Lung (tissue), 12 donors: ENCODE results near the gene OLIG2. TPM values are rescaled to one million over a fixed set of nuclear protein-coding genes. Genes with fewer than 3 reads are reported as not detected.

Experiments
- ATAC-seq: fragments of 200-7000 bp; cut with Tn5 transposase; one replicate; pipeline ENCODE4 v1.9.1; 2020; ENCODE audit warnings: moderate number of reproducible peaks; ENCODE audit not compliant: insufficient read depth, low FRiP score
- DNase-seq, 3 donors: peaks; one replicate each; pipeline ENCODE4 v3.0.0-alpha.2; 2013 to 2017
- H3K27ac ChIP-seq, 2 donors: one replicate each; pipeline ENCODE4 v1.5.1; 2013; ENCODE audit warnings: mild to moderate bottlenecking in 2 of 2, moderate library complexity in 2 of 2, control low read depth in 1 of 2, inconsistent platforms in 1 of 2, low read depth in 1 of 2, low read length in 1 of 2
- H3K27me3 ChIP-seq, 3 donors: one replicate each; pipeline ENCODE4 v1.5.1; 2013; ENCODE audit warnings: low read length in 2 of 3; ENCODE audit not compliant: control insufficient read depth in 3 of 3, insufficient read depth in 3 of 3
- H3K36me3 ChIP-seq, 4 donors: one replicate each; pipeline ENCODE4 v1.5.1; 2013; ENCODE audit warnings: low read length in 4 of 4, mild to moderate bottlenecking in 1 of 4, moderate library complexity in 1 of 4; ENCODE audit not compliant: control insufficient read depth in 4 of 4, insufficient read depth in 4 of 4
- H3K4me1 ChIP-seq, 5 donors: one replicate each; pipeline ENCODE4 v1.5.1; 2013; ENCODE audit warnings: low read length in 5 of 5, mild to moderate bottlenecking in 2 of 5, moderate library complexity in 1 of 5; ENCODE audit not compliant: control insufficient read depth in 5 of 5, insufficient read depth in 5 of 5
- H3K4me3 ChIP-seq: one replicate; pipeline ENCODE4 v1.5.1; 2013; ENCODE audit warnings: mild to moderate bottlenecking, control low read depth, moderate library complexity
- H3K9ac ChIP-seq, 2 donors: one replicate each; pipeline ENCODE4 v1.5.1; 2013; ENCODE audit warnings: low read length in 2 of 2, control low read depth in 1 of 2; ENCODE audit not compliant: insufficient read depth in 1 of 2
- H3K9me3 ChIP-seq, 4 donors: one replicate each; pipeline ENCODE4 v1.5.1; 2013; ENCODE audit warnings: low read length in 3 of 4, mild to moderate bottlenecking in 1 of 4, moderate library complexity in 1 of 4; ENCODE audit not compliant: control insufficient read depth in 4 of 4, insufficient read depth in 3 of 4
- CTCF ChIP-seq: IDR thresholded peaks from 2 replicates; pipeline ENCODE4 v1.5.1; 2012; ENCODE audit warnings: mild to moderate bottlenecking; ENCODE audit errors: control extremely low read depth, extremely low read depth
- WGBS, 2 donors: extraction: QIAGEN DNeasy Blood & Tissue Kit; methylation state at CpG; one replicate each; pipeline ENCODE4 v1.1.7; 2013; 5-methylcytosine and 5-hydroxymethylcytosine counted together
- polyA plus RNA-seq, 2 donors: library from polyadenylated mRNA; stranded (reverse); fragments of 200-250 nt; gene quantifications; one replicate each; pipeline ENCODE4 v1.2.1, GENCODE V29; 2013
- total RNA-seq, 2 donors: library from RNA; depleted of rRNA in 1 of 2; stranded (reverse); fragments of >200 nt in 1 of 2; gene quantifications; one replicate each; pipeline ENCODE4 v1.2.1, GENCODE V29; 2014 to 2021
- donor health status: control.
- donor health status: control.
- donor health status: Bipolar disorder and iron deficiency.
- donor health status: healthy.
- donor health status: DM: yes; HTN: yes; CAD: no.

The OLIG2 gene
- total and polyA plus RNA-seq, 4 donors = 0.04 to 1.3 (median 0.63) TPM

- no peaks in the 10 kb centered on the region for H3K9me3 ChIP-seq
- H3K27ac ChIP-seq = no peak overlapping the region
- no peak overlapping the region for H3K4me3 ChIP-seq
- no peaks in the 10 kb centered on the region for H3K36me3 ChIP-seq
- H3K4me1 ChIP-seq = peaks cover 0 to 5% (median 2%) of the 10 kb centered on the region in 5 donors
- H3K27me3 ChIP-seq = peaks cover 0 to 61% (median 54%) of the 10 kb centered on the region in 3 donors
- no peak overlapping the region for H3K9ac ChIP-seq
- ATAC-seq = no peak
- no peak for TF ChIP-seq CTCF
- DNase-seq = no peak
- 85 to 90% methylated on average over 11 of the region's 11 CpGs for WGBS, 2 donors
Measured at GRCh38 chr21:33076600-33077329, 51.0 kb downstream of the OLIG2 start.

Other genes with a start within 250 kb of the OLIG2 start
- gene OLIG1, start 44.2 kb downstream of the OLIG2 start, total RNA-seq = 1 to 10 TPM; 1.2 to 1.5 TPM
- 1 to 10 TPM; 1.9 to 4.1 TPM for gene OLIG1, start 44.2 kb downstream of the OLIG2 start, polyA plus RNA-seq
- 10 to 100 TPM; 22.6 to 38.4 TPM for gene IFNAR2, start 204.0 kb downstream of the OLIG2 start, total RNA-seq
- gene IFNAR2, start 204.0 kb downstream of the OLIG2 start, polyA plus RNA-seq = 10 to 100 TPM; 21.4 to 32.4 TPM
- gene IL10RB, start 240.4 kb downstream of the OLIG2 start, total RNA-seq = 10 to 100 TPM; 38.8 to 47.1 TPM
- 10 to 100 TPM; 26.7 to 89.1 TPM for gene IL10RB, start 240.4 kb downstream of the OLIG2 start, polyA plus RNA-seq